Prostate gland (tissue), 2 donors: ENCODE data around the gene EIF4G3.

Experiments used
- CTCF ChIP-seq, 4 experiments: fragments of 200-600 bp in 2 of 4; fragments of 450-650 bp in 2 of 4; sonication (generic) in 2 of 4; IDR thresholded peaks; 1 replicate in 3 of 4; 2 replicates in 1 of 4; pipeline ENCODE4 v1.5.1; 2016 to 2019; ENCODE audit warnings: antibody characterized with exemption in 4 of 4, mild to moderate bottlenecking in 2 of 4, moderate library complexity in 2 of 4
- POLR2A ChIP-seq: fragments of 450-650 bp; IDR thresholded peaks from one replicate; pipeline ENCODE4 v1.6.1; 2016; ENCODE audit warnings: antibody characterized with exemption, mild to moderate bottlenecking
- POLR2AphosphoS5 ChIP-seq: sonication (generic); formaldehyde crosslinking; IDR thresholded peaks from one replicate; pipeline ENCODE4 v1.6.1; 2017; ENCODE audit warnings: antibody characterized with exemption

- TF ChIP-seq CTCF (IDR thresholded peaks at IDR 0.05) = no peak
- TF ChIP-seq POLR2AphosphoS5 = no peak
- no peak for TF ChIP-seq POLR2A
Observed at GRCh38 chr1:20903437-20903836, 273.3 kb downstream of the EIF4G3 start.
